Ovary (tissue), 3 donors: ENCODE results near the gene COL26A1.

ENCODE experiments used
- CTCF ChIP-seq, 3 donors: fragments of 450-650 bp in 2 of 3; fragments of 200-600 bp in 1 of 3; IDR thresholded peaks; one replicate each; pipeline versions ENCODE4 v1.5.1 to v1.8.0; 2016 to 2022; ENCODE audit warnings: antibody characterized with exemption in 3 of 3, mild to moderate bottlenecking in 1 of 3
- EP300 ChIP-seq: sonication (generic); formaldehyde crosslinking; IDR thresholded peaks from one replicate; pipeline ENCODE4 v1.6.1; 2017; ENCODE audit warnings: antibody characterized with exemption
- POLR2A ChIP-seq: fragments of 450-650 bp; IDR thresholded peaks from one replicate; pipeline ENCODE4 v1.6.1; 2017; ENCODE audit warnings: antibody characterized with exemption, mild to moderate bottlenecking, moderate library complexity
- donor health status: DM: no; HTN: no; CAD: no.

GRCh38 chr7:101560856-101561255 is 198.2 kb downstream of the COL26A1 start:
- TF ChIP-seq CTCF (IDR thresholded peaks at IDR 0.05) (no peak), EP300 (no peak), POLR2A (no peak)
